SK-N-SH (cell line): ENCODE results near the gene SPTBN2.

Experiments used
- CTCF ChIP-seq: fragments of 200-600 bp; sonication (generic); IDR thresholded peaks from 2 replicates; pipeline ENCODE4 v1.6.1; 2017; ENCODE audit warnings: antibody characterized with exemption, mild to moderate bottlenecking, moderate library complexity
- EP300 ChIP-seq, 2 experiments: IDR thresholded peaks; 2 replicates each; pipeline versions ENCODE4 v1.4.0 to v1.6.1; 2012; ENCODE audit warnings: borderline replicate concordance in 1 of 2, low read depth in 1 of 2, low read length in 1 of 2
- GABPA ChIP-seq: IDR thresholded peaks from 2 replicates; pipeline ENCODE4 v1.4.0; 2012; ENCODE audit warnings: low read depth, mild to moderate bottlenecking
- GATA2 ChIP-seq: sonication (generic); formaldehyde crosslinking; IDR thresholded peaks from 2 replicates; pipeline ENCODE4 v1.5.0; 2020; ENCODE audit warnings: mild to moderate bottlenecking, missing genetic modification reagents
- MAX ChIP-seq: IDR thresholded peaks from 2 replicates; pipeline ENCODE4 v1.4.0; 2012; ENCODE audit warnings: low read depth
- MXI1 ChIP-seq: IDR thresholded peaks from 2 replicates; pipeline ENCODE4 v1.6.1; 2012; ENCODE audit warnings: mild to moderate bottlenecking, low read depth, low read length, improper control_type of control experiment
- POLR2AphosphoS5 ChIP-seq: IDR thresholded peaks from 2 replicates; pipeline ENCODE4 v1.6.1; 2012; ENCODE audit warnings: low read depth, low read length
- REST ChIP-seq: IDR thresholded peaks from 2 replicates; pipeline ENCODE4 v1.6.1; 2012; ENCODE audit warnings: mild to moderate bottlenecking, low read depth, low read length, moderate library complexity
- RFX5 ChIP-seq: IDR thresholded peaks from 2 replicates; pipeline ENCODE4 v1.6.1; 2012; ENCODE audit warnings: mild to moderate bottlenecking, improper control_type of control experiment, low read length
- RXRA ChIP-seq: IDR thresholded peaks from 2 replicates; pipeline ENCODE4 v1.4.0; 2012; ENCODE audit warnings: low read depth, mild to moderate bottlenecking, borderline replicate concordance
- TEAD4 ChIP-seq: IDR thresholded peaks from 2 replicates; pipeline ENCODE4 v1.4.0; 2012; ENCODE audit warnings: mild to moderate bottlenecking, borderline replicate concordance; ENCODE audit not compliant: insufficient read depth
- YY1 ChIP-seq: IDR thresholded peaks from 2 replicates; pipeline ENCODE4 v1.4.0; 2012; ENCODE audit warnings: low read depth, mild to moderate bottlenecking

DNA sequence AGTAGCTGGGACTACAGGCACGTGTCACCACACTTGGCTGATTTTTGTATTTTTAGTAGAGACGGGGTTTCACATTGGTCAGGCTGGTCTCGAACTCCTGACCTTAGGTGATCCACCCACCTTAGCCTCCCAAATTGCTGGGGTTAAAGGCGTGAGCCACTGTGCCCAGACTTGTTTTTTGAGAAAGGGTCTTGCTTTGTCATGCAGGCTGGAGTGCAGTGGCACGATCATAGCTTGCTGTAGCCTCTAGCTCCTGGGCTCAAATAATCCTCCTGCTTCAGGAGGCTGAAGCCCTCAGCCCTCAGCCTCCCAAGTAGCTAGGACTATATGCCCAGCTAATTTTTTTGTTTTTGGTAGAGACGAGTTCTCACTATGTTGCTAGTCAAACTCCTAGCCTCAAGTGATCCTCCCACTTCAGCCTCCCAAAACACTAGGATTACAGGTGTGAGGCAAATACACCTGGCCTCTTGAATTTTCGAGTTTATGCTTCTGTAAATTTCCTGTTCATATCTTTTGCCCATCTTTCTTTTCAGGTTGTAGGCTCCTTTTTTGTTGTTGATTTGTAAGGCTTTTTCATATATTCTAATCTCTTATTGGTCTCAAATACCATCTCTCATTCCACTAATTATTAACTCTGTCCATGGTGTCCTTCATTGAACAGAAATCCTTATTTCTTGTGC, 47.9 kb downstream of the SPTBN2 start:
- TF ChIP-seq MAX (no peak), YY1 (no peak), CTCF (no peak), GABPA (no peak), EP300 (IDR thresholded peaks at IDR 0.05; ENCODE audit: borderline replicate concordance in 1 of 2, low read depth in 1 of 2, low read length in 1 of 2) (no peak), POLR2AphosphoS5 (no peak), MXI1 (no peak), REST (no peak), RFX5 (no peak), GATA2 (no peak), RXRA (no peak), TEAD4 (no peak)
